WTC11 (cell line): ENCODE data around the gene OAF. TPM values are rescaled to one million over a fixed set of nuclear protein-coding genes. Genes with fewer than 3 reads are reported as not detected.

Experiments
- ATAC-seq: fragments of 200-7000 bp; cut with Tn5 transposase; 2 replicates; pipeline ENCODE4 v1.10.0; 2021; ENCODE audit warnings: mild to moderate bottlenecking, moderate library complexity
- CTCF ChIA-PET: fragments of 300-600 bp; sonication (Branson Sonifier 250); formaldehyde crosslinking; loops from one replicate; lab custom pipeline; 2021; ENCODE audit warnings: antibody characterized with exemption; lab: Charles Lee
- POLR2A ChIA-PET: fragments of 350-600 bp; sonication (Branson Sonifier 250); formaldehyde crosslinking; loops from one replicate; lab custom pipeline; 2021; ENCODE audit warnings: antibody characterized with exemption; lab: Charles Lee
- DNase-seq: peaks from one replicate; pipeline ENCODE4 v3.0.0; 2021; ENCODE audit warnings: low spot score
- H3K27ac Mint-ChIP-seq: 2 replicates; pipeline ENCODE4 v1.8.0; 2021; ENCODE audit warnings: mixed read lengths
- H3K27me3 Mint-ChIP-seq: 2 replicates; pipeline ENCODE4 v1.8.0; 2021; ENCODE audit warnings: low read depth, mild to moderate bottlenecking, moderate library complexity, mixed read lengths
- H3K36me3 Mint-ChIP-seq: 2 replicates; pipeline ENCODE4 v1.8.0; 2021; ENCODE audit warnings: mixed read lengths
- H3K4me1 Mint-ChIP-seq: 2 replicates; pipeline ENCODE4 v1.8.0; 2022; ENCODE audit warnings: mixed read lengths
- H3K4me3 Mint-ChIP-seq: 2 replicates; pipeline ENCODE4 v1.8.0; 2021; ENCODE audit warnings: mild to moderate bottlenecking, moderate library complexity, mixed read lengths
- H3K9me3 Mint-ChIP-seq: 2 replicates; pipeline ENCODE4 v1.8.0; 2021; ENCODE audit warnings: mixed read lengths
- E2F5 ChIP-seq: sonication (generic); formaldehyde crosslinking; IDR thresholded peaks from 2 replicates; pipeline ENCODE4 v1.8.1; 2022; ENCODE audit warnings: mild to moderate bottlenecking, moderate library complexity, missing genetic modification reagents
- ESRRA ChIP-seq: sonication (generic); formaldehyde crosslinking; IDR thresholded peaks from 2 replicates; pipeline ENCODE4 v1.8.1; 2022; ENCODE audit warnings: mild to moderate bottlenecking, missing genetic modification reagents, borderline replicate concordance
- GABPB1 ChIP-seq: sonication (generic); formaldehyde crosslinking; IDR thresholded peaks from 2 replicates; pipeline ENCODE4 v1.8.1; 2023; ENCODE audit warnings: mild to moderate bottlenecking, missing genetic modification reagents
- HMGXB4 ChIP-seq: sonication (generic); formaldehyde crosslinking; IDR thresholded peaks from 2 replicates; pipeline ENCODE4 v1.8.1; 2023; ENCODE audit warnings: mild to moderate bottlenecking, moderate library complexity, missing genetic modification reagents
- IRF2 ChIP-seq: sonication (generic); formaldehyde crosslinking; IDR thresholded peaks from 2 replicates; pipeline ENCODE4 v1.8.0; 2022; ENCODE audit warnings: low read depth, missing genetic modification reagents, borderline replicate concordance
- SOX15 ChIP-seq: fragments of 250-450 bp; sonication (Bioruptor Pico); IDR thresholded peaks from 2 replicates; pipeline ENCODE4 v1.9.0; 2021; ENCODE audit warnings: mild to moderate bottlenecking
- SP1 ChIP-seq: sonication (generic); formaldehyde crosslinking; conservative IDR thresholded peaks from 2 replicates; pipeline ENCODE4 v1.8.1; 2022; ENCODE audit warnings: missing genetic modification reagents
- USF2 ChIP-seq: sonication (generic); formaldehyde crosslinking; IDR thresholded peaks from 2 replicates; pipeline ENCODE4 v1.8.1; 2023; ENCODE audit warnings: mild to moderate bottlenecking, missing genetic modification reagents, moderate library complexity
- ZBTB21 ChIP-seq: sonication (generic); formaldehyde crosslinking; IDR thresholded peaks from 2 replicates; pipeline ENCODE4 v1.8.1; 2023; ENCODE audit warnings: mild to moderate bottlenecking, missing genetic modification reagents, borderline replicate concordance
- ZNF232 ChIP-seq: sonication (generic); formaldehyde crosslinking; IDR thresholded peaks from 2 replicates; pipeline ENCODE4 v1.8.0; 2022; ENCODE audit warnings: mild to moderate bottlenecking, missing genetic modification reagents
- ZNF416 ChIP-seq: fragments of 250-450 bp; sonication (Bioruptor Pico); IDR thresholded peaks from 2 replicates; pipeline ENCODE4 v1.9.0; 2021; ENCODE audit warnings: mild to moderate bottlenecking, inconsistent platforms
- total RNA-seq: library from RNA; stranded (reverse); gene quantifications from 3 replicates; pipeline ENCODE4 v1.2.3, GENCODE V29; 2021
- TF ChIP-seq, protein P1 (sequence below): fragments of 250-450 bp; sonication (Bioruptor Pico); IDR thresholded peaks from 2 replicates; pipeline ENCODE4 v1.9.0; 2021; ENCODE audit warnings: mild to moderate bottlenecking

OAF gene
- total RNA-seq, 1 experiment from 2014 or later, result 5.6 TPM

- TF ChIP-seq HMGXB4 (CRISPR knock-in tag), result no peak
- TF ChIP-seq USF2 (CRISPR knock-in tag), result no peak
- TF ChIP-seq SP1 (CRISPR knock-in tag), result no peak
- TF ChIP-seq IRF2 (CRISPR knock-in tag), result no peak
- TF ChIP-seq, protein P1, sequence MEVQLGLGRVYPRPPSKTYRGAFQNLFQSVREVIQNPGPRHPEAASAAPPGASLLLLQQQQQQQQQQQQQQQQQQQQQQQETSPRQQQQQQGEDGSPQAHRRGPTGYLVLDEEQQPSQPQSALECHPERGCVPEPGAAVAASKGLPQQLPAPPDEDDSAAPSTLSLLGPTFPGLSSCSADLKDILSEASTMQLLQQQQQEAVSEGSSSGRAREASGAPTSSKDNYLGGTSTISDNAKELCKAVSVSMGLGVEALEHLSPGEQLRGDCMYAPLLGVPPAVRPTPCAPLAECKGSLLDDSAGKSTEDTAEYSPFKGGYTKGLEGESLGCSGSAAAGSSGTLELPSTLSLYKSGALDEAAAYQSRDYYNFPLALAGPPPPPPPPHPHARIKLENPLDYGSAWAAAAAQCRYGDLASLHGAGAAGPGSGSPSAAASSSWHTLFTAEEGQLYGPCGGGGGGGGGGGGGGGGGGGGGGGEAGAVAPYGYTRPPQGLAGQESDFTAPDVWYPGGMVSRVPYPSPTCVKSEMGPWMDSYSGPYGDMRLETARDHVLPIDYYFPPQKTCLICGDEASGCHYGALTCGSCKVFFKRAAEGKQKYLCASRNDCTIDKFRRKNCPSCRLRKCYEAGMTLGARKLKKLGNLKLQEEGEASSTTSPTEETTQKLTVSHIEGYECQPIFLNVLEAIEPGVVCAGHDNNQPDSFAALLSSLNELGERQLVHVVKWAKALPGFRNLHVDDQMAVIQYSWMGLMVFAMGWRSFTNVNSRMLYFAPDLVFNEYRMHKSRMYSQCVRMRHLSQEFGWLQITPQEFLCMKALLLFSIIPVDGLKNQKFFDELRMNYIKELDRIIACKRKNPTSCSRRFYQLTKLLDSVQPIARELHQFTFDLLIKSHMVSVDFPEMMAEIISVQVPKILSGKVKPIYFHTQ (CRISPR knock-in tag), result no peak
These were observed 13.5 kb upstream of the OAF start (continued) for GRCh38 chr11:120197251-120197891.

GRCh38 chr11:120197977-120198376 is 12.9 kb upstream of the OAF start:
- POLR2A ChIA-PET, result no interaction called here
- CTCF ChIA-PET, result interaction anchor here (0.6 to 11.0 kb wide), 10 partner anchors 15 to 203 kb away, joined by 3 to 109 read pairs (median 6); no protein-coding TSS in a partner anchor
- Mint-ChIP-seq H3K4me1 (peaks cover 47% of the 10 kb centered on the region), H3K27me3 (peaks cover 85% of the 10 kb centered on the region), H3K9me3 (no peaks in the 10 kb centered on the region), H3K36me3 (no peaks in the 10 kb centered on the region), H3K27ac (no peak overlapping the region), H3K4me3 (no peak overlapping the region)
- TF ChIP-seq E2F5 (CRISPR knock-in tag), result no peak
- no peak for TF ChIP-seq ZNF416 (CRISPR knock-in tag)
- TF ChIP-seq ESRRA (CRISPR knock-in tag), result no peak
- no peak for TF ChIP-seq GABPB1 (CRISPR knock-in tag)
- DNase-seq (no peak), ATAC-seq (peak; percentile 5; the same call in 1 of the 2 replicates)

DNA sequence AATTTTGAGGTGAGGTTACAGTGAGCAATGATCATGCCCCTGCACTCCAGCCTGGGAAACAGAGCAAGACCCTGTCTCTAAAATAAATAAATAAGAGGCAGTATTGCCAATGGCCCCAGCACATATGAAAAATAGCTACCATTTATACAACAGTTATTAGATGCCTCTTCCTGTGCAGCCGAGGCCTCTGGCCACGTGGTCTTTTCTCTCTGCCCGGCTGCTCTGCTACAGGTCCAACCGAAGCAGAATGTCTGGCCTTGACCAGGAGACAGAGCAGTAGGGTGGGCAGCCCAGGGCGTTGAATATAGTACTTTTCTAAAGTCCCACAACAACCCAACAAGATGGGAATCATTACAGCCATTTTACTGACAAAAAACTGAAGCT is 12.4 kb upstream of the OAF start:
- Mint-ChIP-seq H3K4me3 (no peak overlapping the region), H3K9me3 (no peaks in the 10 kb centered on the region), H3K36me3 (no peaks in the 10 kb centered on the region), H3K4me1 (peaks cover 47% of the 10 kb centered on the region), H3K27me3 (peaks cover 89% of the 10 kb centered on the region), H3K27ac (no peak overlapping the region)
- DNase-seq, result no peak
- TF ChIP-seq ZNF232 (no peak), SOX15 (CRISPR knock-in tag) (no peak)
- no peak for ATAC-seq
- POLR2A ChIA-PET, result no interaction called here
- CTCF ChIA-PET, result interaction anchor here (1.0 to 11.0 kb wide), 7 partner anchors 15 to 104 kb away, joined by 4 to 109 read pairs (median 6); no protein-coding TSS in a partner anchor

- Mint-ChIP-seq H3K27me3 (peaks cover 91% of the 10 kb centered on the region), H3K27ac (no peak overlapping the region)
- POLR2A ChIA-PET, result no interaction called here
- TF ChIP-seq HMGXB4 (CRISPR knock-in tag), result no peak
- no peak for TF ChIP-seq USF2 (CRISPR knock-in tag)
- no peak for TF ChIP-seq ZBTB21 (CRISPR knock-in tag)
- TF ChIP-seq GABPB1 (CRISPR knock-in tag), result peak; percentile 54
- TF ChIP-seq, all 79 proteins: peak for 1
- Mint-ChIP-seq H3K36me3 (no peaks in the 10 kb centered on the region), H3K9me3 (no peaks in the 10 kb centered on the region), H3K4me1 (peaks cover 47% of the 10 kb centered on the region), H3K4me3 (no peak overlapping the region)
- no peak for DNase-seq
- ATAC-seq, result no peak
- CTCF ChIA-PET, result interaction anchor here (1.0 to 11.0 kb wide), 2 partner anchors 18 to 30 kb away, joined by 4 to 109 read pairs; no protein-coding TSS in a partner anchor
These were observed 11.9 kb upstream of the OAF start for GRCh38 chr11:120198787-120199469.
